HG02981 (cell line): ENCODE results near the gene TPST1.
"Not testable (repeated sequence)": the region's sequence is repeated elsewhere in the genome, so short reads cannot be mapped to it uniquely, and the experiment has no call there.

Experiments used
- ATAC-seq: cut with Tn5 transposase; IDR thresholded peaks from one replicate; pipeline ENCODE4 v1.9.1; 2021; ENCODE audit warnings: mild to moderate bottlenecking, moderate library complexity; ENCODE audit not compliant: unreplicated experiment

TPST1 gene

DNA sequence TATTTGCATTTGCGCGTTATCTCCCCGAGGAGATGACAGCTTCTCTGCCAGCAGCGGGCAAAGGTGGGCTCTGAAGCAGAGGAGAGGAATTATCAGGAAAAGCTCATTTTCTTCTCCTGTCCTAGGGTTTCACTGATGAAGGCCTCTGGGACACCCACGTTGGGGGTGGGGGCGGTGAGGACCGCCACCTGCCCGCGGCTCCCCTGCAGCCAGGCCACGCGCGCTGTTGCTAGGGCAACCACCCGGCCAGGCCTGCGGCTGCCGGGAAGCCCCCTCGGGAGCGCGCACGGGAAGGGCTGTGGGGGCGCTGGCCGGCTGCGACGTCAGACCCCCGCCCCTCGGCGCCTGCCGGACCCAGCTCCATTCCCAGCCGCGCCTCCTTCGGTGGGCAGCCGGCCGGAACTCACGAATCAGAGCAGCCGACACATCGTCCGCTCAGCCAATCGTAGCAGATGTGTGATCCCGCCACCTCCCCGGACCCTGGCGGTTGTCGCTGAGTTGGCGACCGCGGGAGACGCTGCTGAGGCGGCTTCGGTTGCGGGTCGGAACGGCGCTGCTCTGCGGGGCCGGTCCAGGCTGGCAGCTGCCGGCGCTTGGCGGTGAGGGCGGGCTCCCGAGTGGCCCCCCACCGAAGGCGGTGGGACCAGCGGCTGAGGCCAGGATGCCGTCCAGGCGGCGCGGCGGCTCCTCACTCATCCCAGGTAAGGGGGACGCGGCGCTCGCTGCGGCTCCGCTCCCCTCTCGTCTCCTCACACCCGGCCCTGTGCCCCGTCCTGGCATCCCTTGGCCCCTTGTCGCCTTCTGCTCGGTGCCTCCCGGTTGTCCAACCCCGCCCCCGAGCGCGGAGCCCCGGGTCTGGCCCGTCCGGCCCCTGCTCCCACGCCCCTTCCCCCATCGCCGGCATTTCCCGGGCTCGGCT is at the start of gene TPST1:
Gene TPST1 (plus strand): TSS at position 513 of the 919 bp plus-strand sequence. CDS start 35,092 bp downstream, outside the sequence.
- peak; percentile 84 for ATAC-seq

DNA sequence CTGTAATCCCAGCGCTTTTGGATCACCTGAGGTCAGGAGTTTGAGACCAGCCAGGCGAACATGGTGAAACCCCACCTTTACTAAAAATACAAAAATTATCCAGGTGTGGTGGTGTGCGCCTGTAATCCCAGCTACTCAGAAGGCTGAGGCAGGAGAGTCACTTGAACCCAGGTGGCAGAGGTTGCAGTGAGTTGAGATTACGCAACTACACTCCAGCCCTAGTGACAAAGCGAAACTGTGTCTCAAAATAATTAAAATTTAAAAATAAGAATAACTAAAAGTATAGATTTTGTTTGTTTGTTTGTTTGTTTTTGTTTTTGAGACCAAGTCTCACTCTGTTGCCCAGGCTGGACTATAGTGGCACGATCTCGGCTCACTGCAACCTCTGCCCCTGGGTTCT is 49.1 kb upstream of the TPST1 start:
- ATAC-seq, result not testable (repeated sequence)

DNA sequence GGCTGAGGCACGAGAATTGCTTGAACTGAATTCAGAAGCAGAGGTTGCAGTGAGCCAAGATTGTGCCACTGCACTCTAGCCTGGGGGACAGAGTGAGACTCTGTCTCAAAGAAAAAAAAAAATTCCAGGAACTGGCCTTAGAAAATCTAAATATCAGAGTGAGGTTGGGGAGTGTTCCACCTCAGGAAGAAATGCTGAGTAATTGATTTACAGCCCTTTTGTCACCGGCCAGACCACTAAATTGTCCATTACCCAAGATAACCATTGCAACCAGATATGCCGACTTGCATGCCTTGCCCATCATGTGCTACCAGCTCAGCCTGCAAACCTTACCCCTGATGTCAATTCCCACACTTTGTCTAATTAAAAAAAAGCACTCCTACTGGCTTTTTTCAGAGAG is 48.1 kb upstream of the TPST1 start:
- no peak for ATAC-seq

DNA sequence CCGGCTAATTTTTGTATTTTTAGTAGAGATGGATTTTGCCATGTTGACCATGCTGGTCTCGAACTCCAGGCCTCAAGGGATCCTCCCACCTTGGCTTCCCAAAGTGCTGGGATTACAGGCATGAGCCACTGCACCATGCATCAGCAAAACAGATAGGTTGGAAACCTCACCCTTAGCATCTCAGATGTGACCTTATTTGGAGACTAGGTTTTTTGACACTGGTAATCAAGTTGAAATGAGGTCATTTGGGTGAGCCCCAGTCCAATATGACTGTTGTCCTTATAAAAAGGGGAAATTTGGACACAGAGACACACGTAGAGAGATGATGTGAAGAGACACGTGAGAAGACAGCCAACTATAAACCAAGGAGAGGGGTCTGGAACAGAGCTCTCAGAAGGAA is 42.5 kb upstream of the TPST1 start:
- ATAC-seq, result no peak

DNA sequence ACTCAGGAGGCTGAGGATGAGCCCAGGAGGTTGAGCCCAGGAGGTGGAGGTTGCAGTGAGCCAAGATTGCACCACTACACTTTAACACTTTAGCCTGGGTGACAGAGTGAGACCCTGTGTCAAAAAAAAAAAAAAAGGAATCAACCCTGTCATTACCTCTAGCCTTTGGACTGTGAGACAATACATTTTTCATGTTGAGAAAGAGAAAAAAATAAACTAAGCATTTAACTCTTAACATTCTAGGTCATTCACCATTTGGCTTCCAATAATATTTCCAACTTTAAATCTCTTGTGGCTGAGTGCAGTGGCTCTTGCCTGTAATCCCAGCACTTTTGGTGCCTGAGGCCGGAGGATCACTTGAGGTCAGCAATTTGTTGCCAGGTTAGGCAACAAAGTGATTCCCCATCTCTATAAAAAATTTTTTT is 41.9 kb upstream of the TPST1 start:
- no peak for ATAC-seq

DNA sequence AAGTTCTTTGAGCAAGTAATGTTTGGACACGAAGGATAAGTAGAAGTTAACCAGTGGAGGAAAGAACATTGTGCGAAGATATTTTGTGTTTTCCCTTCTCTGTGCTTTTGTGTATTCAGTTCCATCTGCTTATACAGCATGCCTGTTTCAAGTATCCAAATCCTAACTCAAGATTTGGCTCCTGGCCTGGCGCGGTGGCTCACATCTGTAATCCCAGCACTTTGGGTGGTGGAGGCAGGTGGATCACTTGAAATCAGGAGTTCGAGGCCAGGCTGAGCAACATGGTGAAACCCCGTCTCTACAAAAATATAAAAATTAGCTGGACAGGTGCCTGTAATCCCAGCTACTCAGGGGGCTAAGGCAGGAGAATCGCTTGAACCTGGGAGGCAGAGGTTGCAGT is 40.8 kb upstream of the TPST1 start:
- no peak for ATAC-seq

DNA sequence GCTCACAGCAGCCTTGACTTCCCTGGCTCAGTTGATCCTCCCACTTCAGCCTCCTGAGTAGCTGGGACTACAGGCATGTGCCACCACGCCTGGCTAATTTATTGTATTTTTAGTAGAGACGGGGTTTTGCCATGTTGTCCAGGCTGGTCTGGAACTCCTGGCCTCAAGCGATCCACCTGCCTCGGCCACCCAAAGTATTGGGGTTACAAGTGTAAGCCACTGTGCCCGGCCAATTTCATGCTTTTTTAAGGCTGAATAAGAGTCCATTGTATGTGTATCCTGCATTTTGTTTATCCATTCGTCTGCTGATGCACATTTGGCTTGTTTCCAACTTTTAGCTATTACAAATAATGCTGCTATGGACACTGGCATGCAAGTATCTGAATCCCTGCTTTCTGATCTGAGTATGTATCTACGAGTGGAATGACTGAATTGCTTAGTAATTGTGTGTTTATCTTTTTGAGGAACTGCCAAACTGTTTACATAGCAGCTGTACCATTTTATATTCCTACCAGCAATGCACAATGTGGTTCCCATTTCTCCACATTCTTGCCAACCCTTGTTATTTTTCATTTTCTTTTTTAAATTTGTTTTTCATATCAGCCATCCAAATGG is 37.3 kb upstream of the TPST1 start:
- no peak for ATAC-seq

DNA sequence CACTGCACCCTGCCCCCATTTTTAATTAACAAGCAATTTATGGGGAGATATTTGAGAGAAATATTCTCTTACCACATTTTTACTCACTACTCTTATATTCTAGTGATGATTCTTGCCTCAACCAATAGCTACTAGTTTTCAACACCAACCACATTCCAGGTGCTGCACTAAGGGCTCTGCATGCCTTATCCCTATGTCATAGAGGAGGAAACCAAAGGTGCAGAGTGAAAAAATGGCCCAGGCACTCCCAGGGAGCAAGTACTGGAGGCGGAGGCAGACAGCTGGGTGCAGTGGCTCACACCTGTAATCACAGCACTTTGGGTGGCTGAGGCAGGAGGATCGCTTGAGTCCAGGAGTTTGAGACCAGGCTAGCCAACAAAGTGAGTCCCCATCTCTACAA is 35.5 kb upstream of the TPST1 start:
- no peak for ATAC-seq

DNA sequence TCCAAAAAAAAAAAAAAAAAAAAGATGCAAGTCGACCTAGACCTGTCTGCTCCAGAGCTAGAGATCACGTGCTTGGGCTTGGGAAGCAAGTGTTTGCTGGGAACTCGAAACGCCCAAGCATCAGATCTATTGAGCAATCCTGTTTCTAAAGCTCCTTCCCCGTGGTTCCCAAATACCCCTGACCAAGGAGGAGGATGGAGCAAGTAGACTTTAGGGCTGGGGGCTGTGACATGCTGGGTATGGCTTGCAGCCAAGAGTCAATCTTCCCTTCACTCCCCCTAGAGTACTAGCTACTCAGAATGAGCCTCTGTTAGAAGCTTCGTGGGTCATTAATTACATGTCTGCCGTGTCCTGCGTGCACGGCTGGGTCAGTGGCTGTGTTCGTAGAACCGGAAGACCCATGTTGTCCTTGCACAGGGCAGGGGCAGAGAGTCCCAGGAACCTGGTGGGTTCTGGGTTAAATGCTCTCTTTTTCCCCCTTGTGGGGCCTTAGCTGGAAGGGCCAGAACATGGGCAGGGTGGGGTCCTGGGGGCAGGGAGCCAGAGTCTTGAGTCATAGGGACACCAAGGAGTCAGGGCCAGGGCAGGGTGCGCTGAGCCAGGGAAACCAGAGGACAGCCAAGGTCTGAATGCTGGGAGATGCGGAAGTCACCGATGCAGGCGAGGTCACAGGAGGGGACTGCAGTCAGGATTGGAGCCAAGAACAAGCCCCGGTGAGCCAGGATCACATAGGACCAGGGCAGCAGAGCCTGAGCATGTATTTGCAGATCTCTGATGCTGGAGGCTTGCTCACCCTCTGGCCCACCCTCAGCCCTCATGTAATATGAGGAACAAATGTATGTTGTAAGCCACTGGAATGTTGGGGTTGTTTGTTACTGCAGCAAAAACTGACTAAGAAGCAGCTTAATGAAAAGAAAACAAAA is 34.6 kb upstream of the TPST1 start:
- ATAC-seq, result no peak

DNA sequence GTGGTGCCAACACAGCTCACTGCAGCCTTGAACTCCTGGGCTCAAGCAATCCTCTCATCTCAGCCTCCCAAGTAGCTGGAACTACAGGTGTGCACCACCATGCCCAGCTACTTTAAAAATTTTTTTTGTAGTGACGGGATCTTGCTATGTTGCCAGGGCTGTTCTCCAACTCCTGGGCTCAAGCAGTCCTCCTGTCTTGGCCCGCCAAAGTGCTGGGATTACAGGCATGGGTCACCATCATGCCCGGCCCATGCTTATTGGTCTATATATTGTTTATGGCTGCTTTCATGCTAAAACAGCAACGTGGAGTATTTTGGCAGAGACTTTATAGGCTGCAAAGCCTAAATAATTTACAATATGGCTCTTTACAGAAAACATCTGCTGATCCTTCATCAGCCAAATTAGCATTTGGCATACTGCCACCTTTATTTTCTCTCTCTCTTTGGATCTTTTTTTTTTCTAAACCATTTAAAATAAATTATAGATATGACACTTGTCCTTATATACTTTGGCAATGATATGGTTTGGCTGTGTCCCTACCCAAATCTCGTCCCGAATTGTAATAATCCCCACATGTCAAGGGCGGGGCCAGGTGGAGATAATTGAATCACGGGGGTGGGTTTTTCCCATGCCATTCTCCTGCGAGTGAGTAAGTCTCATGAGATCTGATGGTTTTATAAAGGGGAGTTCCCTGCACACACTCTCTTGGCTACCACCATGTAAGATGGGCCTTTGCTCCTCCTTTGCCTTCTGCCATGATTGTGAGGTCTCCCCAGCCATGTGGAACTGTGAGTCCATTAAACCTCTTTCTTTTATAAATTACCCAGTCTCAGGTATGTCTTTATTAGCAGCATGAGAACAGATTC is 32.4 kb upstream of the TPST1 start:
- ATAC-seq, result not testable (repeated sequence)

DNA sequence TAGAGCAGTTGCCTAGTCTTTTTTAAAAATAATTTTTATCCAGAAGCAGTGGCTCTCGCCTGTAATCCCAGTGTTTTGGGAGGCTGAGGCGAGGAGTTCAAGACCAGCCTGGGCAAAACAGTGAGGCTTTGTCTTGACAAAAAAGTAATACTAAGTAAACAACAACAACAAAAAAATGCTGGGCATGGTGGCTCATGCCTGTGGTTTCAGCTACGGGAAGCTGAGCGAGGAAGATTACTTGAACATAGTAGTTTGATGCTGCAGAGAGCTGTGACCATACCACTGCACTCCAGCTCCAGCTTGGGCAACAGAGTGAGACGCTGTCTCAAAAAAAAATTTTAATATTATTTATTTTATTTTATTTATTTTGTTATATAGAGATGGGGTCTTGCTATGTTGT is 31.3 kb upstream of the TPST1 start:
- no peak for ATAC-seq

DNA sequence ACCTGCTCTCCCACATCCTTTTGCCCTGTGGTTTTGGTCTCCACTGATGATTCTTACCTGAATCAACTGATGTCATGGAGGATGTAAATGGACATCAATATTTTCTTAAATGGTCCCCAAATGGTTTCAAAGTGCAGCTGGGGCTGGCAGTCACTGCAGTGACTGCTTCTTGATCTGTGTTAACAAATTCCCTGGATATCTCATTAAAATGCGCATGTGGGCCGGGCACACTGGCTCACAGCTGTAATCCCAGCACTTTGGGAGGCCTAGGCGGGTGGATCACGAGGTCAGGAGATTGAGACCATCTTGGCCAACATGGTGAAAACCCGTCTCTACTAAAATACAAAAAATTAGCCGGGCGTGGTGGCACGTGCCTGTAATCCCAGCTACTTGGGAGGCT is 30.1 kb upstream of the TPST1 start:
- ATAC-seq, result not testable (repeated sequence)

DNA sequence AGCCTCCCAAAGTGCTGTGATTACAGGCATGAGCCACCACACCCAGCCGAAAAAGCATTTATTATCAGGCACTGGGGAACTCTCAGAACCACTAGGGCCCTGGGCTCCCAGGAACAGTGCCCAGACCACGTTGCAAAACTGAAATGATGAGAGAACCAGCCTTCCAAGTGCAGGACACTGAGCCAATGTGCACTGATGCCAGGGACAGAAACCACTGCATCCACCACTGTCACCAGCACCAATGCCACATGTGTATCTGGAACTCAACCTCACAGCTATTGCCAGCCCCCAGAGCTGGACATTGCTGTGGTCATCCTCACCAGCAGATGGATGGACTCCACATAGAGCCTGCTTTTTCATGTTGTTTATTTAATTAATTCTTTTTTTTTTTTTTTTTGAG is 28.2 kb upstream of the TPST1 start:
- ATAC-seq, result no peak

DNA sequence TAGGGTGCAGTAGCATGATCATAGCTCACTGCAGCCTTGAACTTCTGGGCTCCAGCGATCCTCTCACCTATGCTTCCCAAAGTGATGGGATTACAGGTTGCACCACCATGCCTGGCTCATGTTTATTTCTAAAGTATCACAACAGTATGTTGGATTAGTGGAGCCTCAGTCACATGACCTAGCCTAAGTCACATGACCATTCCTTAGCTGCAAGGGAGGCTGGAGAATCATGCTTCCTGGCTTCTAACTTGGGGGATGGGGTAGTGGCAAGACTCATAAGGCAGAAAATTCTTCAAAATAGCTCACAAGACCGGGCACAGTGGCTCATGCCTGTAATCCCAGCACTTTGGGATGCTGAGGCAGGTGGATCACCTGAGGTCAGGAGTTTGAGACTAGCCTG is 26.9 kb upstream of the TPST1 start:
- no peak for ATAC-seq

DNA sequence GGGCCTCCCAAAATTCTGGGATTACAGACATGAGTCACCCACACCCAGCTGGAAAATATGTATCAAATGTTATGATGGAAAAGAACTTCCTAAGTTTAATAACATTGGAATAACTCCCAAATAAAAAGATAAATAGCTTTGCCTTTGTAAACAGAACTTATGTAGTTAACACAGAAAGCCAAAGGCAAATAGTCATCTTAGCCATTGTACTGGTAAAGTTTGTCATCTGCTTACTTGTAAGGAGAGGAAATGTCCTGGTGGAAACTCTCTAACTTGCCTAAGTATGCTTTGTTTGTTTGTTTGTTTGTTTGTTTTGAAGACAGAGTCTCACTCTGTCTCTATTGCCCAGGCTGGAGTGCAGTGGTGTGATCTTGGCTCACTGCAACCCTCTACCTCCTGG is 23.8 kb upstream of the TPST1 start:
- no peak for ATAC-seq

DNA sequence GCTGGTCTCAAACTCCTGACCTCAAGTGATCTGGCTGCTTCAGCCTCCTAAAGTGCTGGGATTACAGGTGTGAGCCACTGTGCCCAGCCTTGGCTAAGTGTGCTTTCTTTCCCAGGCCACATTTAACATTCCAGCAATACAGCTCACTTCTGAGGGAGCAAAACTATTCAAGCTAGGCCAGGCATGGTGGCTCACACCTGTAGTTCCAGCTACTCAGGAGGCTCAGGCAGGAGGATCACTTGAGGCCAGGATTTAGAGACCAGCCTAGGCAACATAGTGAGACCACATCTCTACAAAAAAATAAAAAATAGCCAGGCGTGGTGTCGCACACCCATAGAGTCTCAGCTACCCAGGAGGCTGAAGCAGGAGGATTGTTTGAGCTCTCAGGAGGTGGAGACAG is 23.3 kb upstream of the TPST1 start:
- ATAC-seq, result no peak

DNA sequence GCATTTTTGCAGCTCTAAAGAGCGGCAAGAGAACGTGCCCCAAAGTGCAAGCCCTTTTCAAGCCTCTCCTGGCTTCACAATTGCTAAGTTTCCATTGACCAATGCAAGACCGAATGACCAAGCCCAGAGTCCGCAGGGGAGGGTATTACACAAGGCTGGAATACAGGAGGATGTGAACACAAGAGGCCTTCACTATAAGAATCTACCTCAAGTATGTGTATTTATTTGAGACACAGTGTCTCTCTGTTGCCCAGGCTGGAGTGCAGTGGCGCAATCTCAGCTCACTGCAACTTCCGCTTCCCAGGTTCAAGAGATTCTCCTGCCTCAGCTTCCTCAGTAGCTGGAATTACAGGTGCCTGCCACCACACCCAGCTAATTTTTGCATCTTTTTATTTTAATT is 22.2 kb upstream of the TPST1 start:
- ATAC-seq, result no peak

DNA sequence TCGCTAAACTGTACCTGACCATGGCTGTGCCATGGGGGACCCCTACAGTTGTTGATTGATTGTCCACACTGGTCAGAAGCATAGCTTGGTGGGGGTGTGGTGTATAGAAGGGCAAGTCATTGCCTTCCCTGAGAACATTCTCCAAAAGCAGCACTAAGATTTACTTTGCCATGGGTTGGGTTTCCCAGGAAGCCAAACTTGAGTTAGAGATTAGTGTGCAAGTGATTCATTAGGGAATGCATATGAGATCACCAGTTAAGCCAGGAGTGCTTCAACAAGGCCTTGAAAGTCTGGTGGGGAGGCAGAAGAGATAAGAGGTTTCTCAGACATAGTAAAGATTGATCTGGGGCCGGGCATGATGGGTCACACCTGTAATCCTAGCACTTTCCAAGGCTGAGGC is 21.4 kb upstream of the TPST1 start:
- no peak for ATAC-seq

DNA sequence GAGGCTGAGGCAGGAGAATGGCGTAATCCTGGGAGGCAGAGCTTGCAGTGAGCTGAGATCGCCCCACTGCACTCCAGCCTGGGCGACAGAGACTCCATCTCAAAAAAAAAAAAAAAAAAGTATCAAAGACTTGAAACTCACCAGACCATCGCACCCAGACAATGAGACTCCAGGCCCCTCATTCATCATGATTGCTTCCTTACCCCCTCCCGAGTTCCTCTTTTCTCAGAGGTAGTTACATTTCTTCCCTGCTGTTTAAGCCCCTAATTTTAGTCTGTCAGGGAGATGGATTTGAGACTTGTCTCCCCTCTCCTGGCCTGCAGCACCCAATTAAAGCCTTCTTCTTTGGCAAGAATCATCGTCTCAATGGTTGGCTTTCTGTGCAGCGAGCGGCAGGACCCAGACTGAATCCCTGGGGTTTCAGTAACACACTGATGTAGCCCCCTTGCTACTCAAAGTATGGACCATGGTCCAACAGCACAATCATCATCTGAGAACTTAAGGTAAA is 19.4 kb upstream of the TPST1 start:
- no peak for ATAC-seq

DNA sequence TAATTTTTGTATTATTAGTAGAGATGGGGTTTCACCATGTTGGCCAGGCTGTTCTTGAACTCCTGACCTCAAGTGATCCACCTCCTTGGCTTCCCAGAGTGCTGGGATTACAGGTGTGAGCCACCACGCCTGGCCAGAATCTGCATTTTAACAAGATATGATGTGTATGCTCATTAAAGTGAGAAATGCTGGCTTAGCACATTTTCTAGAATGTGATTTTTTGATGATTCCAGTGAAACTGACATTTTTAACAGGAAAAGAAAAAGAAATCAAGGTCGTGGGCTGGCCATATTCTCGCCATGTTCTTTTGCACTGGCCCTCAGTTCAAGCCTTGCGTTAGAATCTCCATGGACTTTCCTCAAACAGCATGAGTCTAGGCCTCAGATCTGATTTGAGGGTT is 18.1 kb upstream of the TPST1 start:
- no peak for ATAC-seq
